ENCODE measurements around the gene TMEM231.

DNA sequence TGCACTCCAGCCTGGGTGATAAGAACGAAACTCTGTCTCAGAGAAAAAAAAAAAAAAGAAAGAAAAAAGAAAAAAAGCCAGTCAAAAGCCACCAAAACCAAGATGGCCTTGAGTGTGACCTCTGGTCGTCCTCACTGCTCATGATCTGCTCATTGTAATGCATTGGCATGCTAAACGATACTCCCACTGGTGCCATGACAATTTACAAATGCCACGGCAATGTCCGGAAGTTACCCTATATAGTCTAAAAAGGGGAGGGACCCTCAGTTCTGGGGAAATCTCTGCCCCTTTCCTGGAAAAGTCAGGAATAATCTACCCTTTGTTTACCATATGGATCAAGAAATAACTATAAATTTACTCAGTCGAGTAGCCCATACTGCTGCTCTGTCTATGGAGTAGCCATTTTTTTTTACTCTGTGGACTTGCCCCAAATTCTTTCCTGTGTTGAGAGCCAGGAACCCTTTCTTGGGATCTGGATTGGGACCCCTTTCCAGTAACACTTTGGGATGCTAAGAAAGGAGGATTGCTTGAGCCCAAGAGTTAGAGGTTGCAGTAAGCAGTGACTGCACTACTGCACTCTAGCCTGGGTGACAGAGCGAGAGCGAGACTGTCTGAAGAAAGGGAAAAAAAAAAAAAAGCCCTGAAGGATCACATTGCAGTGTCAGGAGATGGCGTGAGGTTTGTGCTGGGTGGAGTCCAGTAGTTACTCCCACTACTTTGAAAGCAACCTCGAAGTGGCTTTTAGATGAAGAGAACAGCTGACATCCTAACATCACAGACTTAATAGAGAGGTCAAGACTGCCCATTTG is 3.7 kb upstream of the TMEM231 start:
- TF ChIP-seq EZH2phosphoT487 (IDR thresholded peaks at IDR 0.05; ENCODE audit: borderline replicate concordance) (no peak), POLR2A (IDR thresholded peaks at IDR 0.05; ENCODE audit: borderline replicate concordance, extremely low read depth, insufficient read depth, insufficient read length) (no peak), EGR1 (IDR thresholded peaks at IDR 0.05; ENCODE audit: low read depth) (no peak), TCF7L2 (IDR thresholded peaks at IDR 0.05; ENCODE audit: borderline replicate concordance, extremely low read depth, insufficient read depth, insufficient read length) (no peak), POLR2AphosphoS5 (IDR thresholded peaks at IDR 0.05; ENCODE audit: low read depth, low read length) (no peak), JUND (IDR thresholded peaks at IDR 0.05) (no peak), SIN3A (IDR thresholded peaks at IDR 0.05; ENCODE audit: low read depth) (no peak)
- TF ChIP-seq, protein P1, sequence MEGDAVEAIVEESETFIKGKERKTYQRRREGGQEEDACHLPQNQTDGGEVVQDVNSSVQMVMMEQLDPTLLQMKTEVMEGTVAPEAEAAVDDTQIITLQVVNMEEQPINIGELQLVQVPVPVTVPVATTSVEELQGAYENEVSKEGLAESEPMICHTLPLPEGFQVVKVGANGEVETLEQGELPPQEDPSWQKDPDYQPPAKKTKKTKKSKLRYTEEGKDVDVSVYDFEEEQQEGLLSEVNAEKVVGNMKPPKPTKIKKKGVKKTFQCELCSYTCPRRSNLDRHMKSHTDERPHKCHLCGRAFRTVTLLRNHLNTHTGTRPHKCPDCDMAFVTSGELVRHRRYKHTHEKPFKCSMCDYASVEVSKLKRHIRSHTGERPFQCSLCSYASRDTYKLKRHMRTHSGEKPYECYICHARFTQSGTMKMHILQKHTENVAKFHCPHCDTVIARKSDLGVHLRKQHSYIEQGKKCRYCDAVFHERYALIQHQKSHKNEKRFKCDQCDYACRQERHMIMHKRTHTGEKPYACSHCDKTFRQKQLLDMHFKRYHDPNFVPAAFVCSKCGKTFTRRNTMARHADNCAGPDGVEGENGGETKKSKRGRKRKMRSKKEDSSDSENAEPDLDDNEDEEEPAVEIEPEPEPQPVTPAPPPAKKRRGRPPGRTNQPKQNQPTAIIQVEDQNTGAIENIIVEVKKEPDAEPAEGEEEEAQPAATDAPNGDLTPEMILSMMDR (IDR thresholded peaks at IDR 0.05 in 2 of 3, conservative IDR thresholded peaks at IDR 0.05 in 1 of 3; ENCODE audit: borderline replicate concordance in 1 of 3, insufficient read depth in 1 of 3, low read depth in 2 of 3, low read length in 2 of 3) = no peak
- TF ChIP-seq, protein P2, sequence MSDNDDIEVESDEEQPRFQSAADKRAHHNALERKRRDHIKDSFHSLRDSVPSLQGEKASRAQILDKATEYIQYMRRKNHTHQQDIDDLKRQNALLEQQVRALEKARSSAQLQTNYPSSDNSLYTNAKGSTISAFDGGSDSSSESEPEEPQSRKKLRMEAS (IDR thresholded peaks at IDR 0.05) = no peak
- TF ChIP-seq, protein P3, sequence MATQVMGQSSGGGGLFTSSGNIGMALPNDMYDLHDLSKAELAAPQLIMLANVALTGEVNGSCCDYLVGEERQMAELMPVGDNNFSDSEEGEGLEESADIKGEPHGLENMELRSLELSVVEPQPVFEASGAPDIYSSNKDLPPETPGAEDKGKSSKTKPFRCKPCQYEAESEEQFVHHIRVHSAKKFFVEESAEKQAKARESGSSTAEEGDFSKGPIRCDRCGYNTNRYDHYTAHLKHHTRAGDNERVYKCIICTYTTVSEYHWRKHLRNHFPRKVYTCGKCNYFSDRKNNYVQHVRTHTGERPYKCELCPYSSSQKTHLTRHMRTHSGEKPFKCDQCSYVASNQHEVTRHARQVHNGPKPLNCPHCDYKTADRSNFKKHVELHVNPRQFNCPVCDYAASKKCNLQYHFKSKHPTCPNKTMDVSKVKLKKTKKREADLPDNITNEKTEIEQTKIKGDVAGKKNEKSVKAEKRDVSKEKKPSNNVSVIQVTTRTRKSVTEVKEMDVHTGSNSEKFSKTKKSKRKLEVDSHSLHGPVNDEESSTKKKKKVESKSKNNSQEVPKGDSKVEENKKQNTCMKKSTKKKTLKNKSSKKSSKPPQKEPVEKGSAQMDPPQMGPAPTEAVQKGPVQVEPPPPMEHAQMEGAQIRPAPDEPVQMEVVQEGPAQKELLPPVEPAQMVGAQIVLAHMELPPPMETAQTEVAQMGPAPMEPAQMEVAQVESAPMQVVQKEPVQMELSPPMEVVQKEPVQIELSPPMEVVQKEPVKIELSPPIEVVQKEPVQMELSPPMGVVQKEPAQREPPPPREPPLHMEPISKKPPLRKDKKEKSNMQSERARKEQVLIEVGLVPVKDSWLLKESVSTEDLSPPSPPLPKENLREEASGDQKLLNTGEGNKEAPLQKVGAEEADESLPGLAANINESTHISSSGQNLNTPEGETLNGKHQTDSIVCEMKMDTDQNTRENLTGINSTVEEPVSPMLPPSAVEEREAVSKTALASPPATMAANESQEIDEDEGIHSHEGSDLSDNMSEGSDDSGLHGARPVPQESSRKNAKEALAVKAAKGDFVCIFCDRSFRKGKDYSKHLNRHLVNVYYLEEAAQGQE (IDR thresholded peaks at IDR 0.05; ENCODE audit: low read depth) = no peak
